ENCODE results near the gene ACSL1.

ACSL1 gene

GRCh38 chr4:184733654-184734524 is 91.9 kb downstream of the ACSL1 start, which contains the start of gene CENPU (continued):
- TF ChIP-seq, protein P1, sequence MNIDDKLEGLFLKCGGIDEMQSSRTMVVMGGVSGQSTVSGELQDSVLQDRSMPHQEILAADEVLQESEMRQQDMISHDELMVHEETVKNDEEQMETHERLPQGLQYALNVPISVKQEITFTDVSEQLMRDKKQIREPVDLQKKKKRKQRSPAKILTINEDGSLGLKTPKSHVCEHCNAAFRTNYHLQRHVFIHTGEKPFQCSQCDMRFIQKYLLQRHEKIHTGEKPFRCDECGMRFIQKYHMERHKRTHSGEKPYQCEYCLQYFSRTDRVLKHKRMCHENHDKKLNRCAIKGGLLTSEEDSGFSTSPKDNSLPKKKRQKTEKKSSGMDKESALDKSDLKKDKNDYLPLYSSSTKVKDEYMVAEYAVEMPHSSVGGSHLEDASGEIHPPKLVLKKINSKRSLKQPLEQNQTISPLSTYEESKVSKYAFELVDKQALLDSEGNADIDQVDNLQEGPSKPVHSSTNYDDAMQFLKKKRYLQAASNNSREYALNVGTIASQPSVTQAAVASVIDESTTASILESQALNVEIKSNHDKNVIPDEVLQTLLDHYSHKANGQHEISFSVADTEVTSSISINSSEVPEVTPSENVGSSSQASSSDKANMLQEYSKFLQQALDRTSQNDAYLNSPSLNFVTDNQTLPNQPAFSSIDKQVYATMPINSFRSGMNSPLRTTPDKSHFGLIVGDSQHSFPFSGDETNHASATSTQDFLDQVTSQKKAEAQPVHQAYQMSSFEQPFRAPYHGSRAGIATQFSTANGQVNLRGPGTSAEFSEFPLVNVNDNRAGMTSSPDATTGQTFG (tag by site-specific recombination; IDR thresholded peaks at IDR 0.05; ENCODE audit: borderline replicate concordance), result no peak
- TF ChIP-seq, protein P2, sequence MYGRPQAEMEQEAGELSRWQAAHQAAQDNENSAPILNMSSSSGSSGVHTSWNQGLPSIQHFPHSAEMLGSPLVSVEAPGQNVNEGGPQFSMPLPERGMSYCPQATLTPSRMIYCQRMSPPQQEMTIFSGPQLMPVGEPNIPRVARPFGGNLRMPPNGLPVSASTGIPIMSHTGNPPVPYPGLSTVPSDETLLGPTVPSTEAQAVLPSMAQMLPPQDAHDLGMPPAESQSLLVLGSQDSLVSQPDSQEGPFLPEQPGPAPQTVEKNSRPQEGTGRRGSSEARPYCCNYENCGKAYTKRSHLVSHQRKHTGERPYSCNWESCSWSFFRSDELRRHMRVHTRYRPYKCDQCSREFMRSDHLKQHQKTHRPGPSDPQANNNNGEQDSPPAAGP (tag by site-specific recombination; IDR thresholded peaks at IDR 0.05), result peak; percentile 96
- TF ChIP-seq MYNN (tag by site-specific recombination; IDR thresholded peaks at IDR 0.05; ENCODE audit: borderline replicate concordance) (peak; percentile 37; the same call in 1 of the 2 replicates), OVOL3 (tag by site-specific recombination; IDR thresholded peaks at IDR 0.05) (no peak)

GRCh38 chr4:184732126-184732525 is 93.6 kb downstream of the ACSL1 start:
- 0 out of 2 replicates have a peak, but pooled peaks cover 2% of the 10 kb centered on the region for H3K4me1 ChIP-seq (ENCODE audit: control insufficient read depth, insufficient read depth, low read length)
- H3K4me3 ChIP-seq (ENCODE audit: low read depth, low read length), result peak overlapping the region; percentile 82
- peaks cover 14 to 41% of the 10 kb centered on the region in 2 experiments; a peak in 2 of 3 replicates for H3K36me3 ChIP-seq (ENCODE audit: control insufficient read depth in 2 of 2, insufficient read depth in 1 of 2, low read length in 2 of 2)
- ChIA-PET POLR2A (interaction anchor here (0.7 to 2.8 kb wide), 3 partner anchors 11 to 765 kb away, joined by 8 to 24 read pairs (median 21); partner anchors contain the start of genes CASP3 and PRIMPOL), CTCF (interaction anchor here (0.6 to 0.9 kb wide), 3 partner anchors 9 to 632 kb away, joined by 3 to 7 read pairs (median 3); no protein-coding TSS in a partner anchor)
- no peaks in the 10 kb centered on the region for H3K9me3 ChIP-seq (ENCODE audit: control insufficient read depth, insufficient read depth, low read depth, low read length)
- no peak for TF ChIP-seq ZNF692 (tag by site-specific recombination; IDR thresholded peaks at IDR 0.05)
- TF ChIP-seq ZNF677 (tag by site-specific recombination; IDR thresholded peaks at IDR 0.05), result no peak
- TF ChIP-seq KLF16 (tag by site-specific recombination; IDR thresholded peaks at IDR 0.05), result no peak
- TF ChIP-seq ZNF341 (tag by site-specific recombination; IDR thresholded peaks at IDR 0.05; ENCODE audit: low read depth), result no peak
- TF ChIP-seq SALL2 (tag by site-specific recombination; IDR thresholded peaks at IDR 0.05; ENCODE audit: borderline replicate concordance), result no peak
- TF ChIP-seq ZNF473 (tag by site-specific recombination; IDR thresholded peaks at IDR 0.05), result no peak
- TF ChIP-seq ZNF514 (tag by site-specific recombination; IDR thresholded peaks at IDR 0.05), result no peak
- no peak for TF ChIP-seq ZNF580 (tag by site-specific recombination; IDR thresholded peaks at IDR 0.05)
- no peak for TF ChIP-seq ZNF560 (tag by site-specific recombination; IDR thresholded peaks at IDR 0.05; ENCODE audit: borderline replicate concordance)
- no peak for TF ChIP-seq SP2 (tag by site-specific recombination; IDR thresholded peaks at IDR 0.05)
- no peak for TF ChIP-seq ZNF114 (tag by site-specific recombination; IDR thresholded peaks at IDR 0.05)
- no peak for TF ChIP-seq ZNF510 (tag by site-specific recombination; IDR thresholded peaks at IDR 0.05; ENCODE audit: insufficient replicate concordance)
- no peak for TF ChIP-seq ZNF521 (tag by site-specific recombination; IDR thresholded peaks at IDR 0.05)
- TF ChIP-seq SCRT2 (tag by site-specific recombination; IDR thresholded peaks at IDR 0.05), result peak; percentile 62
- TF ChIP-seq ZNF791 (tag by site-specific recombination; IDR thresholded peaks at IDR 0.05), result no peak
- TF ChIP-seq, protein P3, sequence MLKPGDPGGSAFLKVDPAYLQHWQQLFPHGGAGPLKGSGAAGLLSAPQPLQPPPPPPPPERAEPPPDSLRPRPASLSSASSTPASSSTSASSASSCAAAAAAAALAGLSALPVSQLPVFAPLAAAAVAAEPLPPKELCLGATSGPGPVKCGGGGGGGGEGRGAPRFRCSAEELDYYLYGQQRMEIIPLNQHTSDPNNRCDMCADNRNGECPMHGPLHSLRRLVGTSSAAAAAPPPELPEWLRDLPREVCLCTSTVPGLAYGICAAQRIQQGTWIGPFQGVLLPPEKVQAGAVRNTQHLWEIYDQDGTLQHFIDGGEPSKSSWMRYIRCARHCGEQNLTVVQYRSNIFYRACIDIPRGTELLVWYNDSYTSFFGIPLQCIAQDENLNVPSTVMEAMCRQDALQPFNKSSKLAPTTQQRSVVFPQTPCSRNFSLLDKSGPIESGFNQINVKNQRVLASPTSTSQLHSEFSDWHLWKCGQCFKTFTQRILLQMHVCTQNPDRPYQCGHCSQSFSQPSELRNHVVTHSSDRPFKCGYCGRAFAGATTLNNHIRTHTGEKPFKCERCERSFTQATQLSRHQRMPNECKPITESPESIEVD (tag by site-specific recombination; IDR thresholded peaks at IDR 0.05), result peak; percentile 11; the same call in 1 of the 2 replicates
- TF ChIP-seq ZFP69B (tag by site-specific recombination; IDR thresholded peaks at IDR 0.05), result no peak
- no peak for TF ChIP-seq ZNF544 (tag by site-specific recombination; IDR thresholded peaks at IDR 0.05)
- H3K27ac ChIP-seq (ENCODE audit: extremely low read depth, low read depth, low read length), result no peak overlapping the region

All from HEK293 (cell line).